Measurements from ENCODE around the gene EHBP1.

The EHBP1 gene

DNA sequence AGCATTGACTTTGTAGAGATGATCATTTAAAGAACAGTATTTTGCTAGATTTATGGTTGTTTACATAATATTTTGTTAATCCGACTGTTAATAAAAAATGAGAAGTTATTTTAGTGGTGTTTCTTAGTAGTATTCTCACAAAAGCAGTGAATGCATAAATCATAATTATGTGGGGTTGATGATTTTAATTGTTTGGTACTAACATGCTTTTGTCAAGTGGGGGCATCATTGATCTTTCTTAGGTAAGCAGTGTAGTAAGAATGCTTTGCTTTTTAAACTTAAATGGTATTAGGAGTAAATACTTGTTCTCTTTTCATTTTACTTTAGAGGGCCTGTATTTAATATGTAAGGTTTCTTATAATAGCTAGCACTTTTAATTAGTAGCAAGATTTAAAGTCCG lies 235.9 kb downstream of the EHBP1 start:
- no peaks in the 10 kb centered on the region for H3K9me3 ChIP-seq (replicated peaks in 1 of 2; ENCODE audit: control insufficient read depth in 2 of 2, insufficient read depth in 1 of 2, low read depth in 1 of 2, low read length in 2 of 2)
- no peaks in the 10 kb centered on the region for H3K79me1 ChIP-seq (ENCODE audit: low read depth, low read length)
- H3K36me3 ChIP-seq (replicated peaks in 1 of 2; ENCODE audit: control insufficient read depth in 2 of 2, insufficient read depth in 2 of 2, low read length in 2 of 2) = peaks cover 0 to 6% of the 10 kb centered on the region in 2 donors
- H3K4me1 ChIP-seq (ENCODE audit: control insufficient read depth in 2 of 2, insufficient read depth in 1 of 2, low read depth in 1 of 2, low read length in 2 of 2) = no peaks in the 10 kb centered on the region
- H4K8ac ChIP-seq (ENCODE audit: low read depth, low read length) = no peak overlapping the region
- H3K4me2 ChIP-seq (ENCODE audit: insufficient read depth, low read length, poor library complexity, severe bottlenecking) = no peak overlapping the region
- H2AK5ac ChIP-seq (ENCODE audit: low read depth, low read length) = no peak overlapping the region
- no peak overlapping the region for H3K23ac ChIP-seq (ENCODE audit: low read depth, low read length, poor library complexity)
- no peak overlapping the region for H2BK5ac ChIP-seq (ENCODE audit: low read length)
- no CpG with 5 or more reads among the region's 2 CpGs for WGBS, 2 donors (ENCODE audit: extremely low coverage in 2 of 2, insufficient read length in 2 of 2, insufficient replicate concordance in 1 of 2)
- H2AFZ ChIP-seq (ENCODE audit: low read length) = no peak overlapping the region
- no peak for DNase-seq (ENCODE audit: low spot score)
- no peak overlapping the region for H2BK12ac ChIP-seq (ENCODE audit: low read length)
- no peak overlapping the region for H3K4me3 ChIP-seq (ENCODE audit: low read length in 2 of 2)
- H3K27me3 ChIP-seq (ENCODE audit: control insufficient read depth in 3 of 3, insufficient read depth in 3 of 3, low read depth in 1 of 3, low read length in 3 of 3) = no peaks in the 10 kb centered on the region
- H4K91ac ChIP-seq (ENCODE audit: low read depth, low read length, poor library complexity) = no peak overlapping the region
- H3K14ac ChIP-seq (ENCODE audit: low read length) = no peak overlapping the region
- H3K18ac ChIP-seq (ENCODE audit: low read length) = no peak overlapping the region
- H2BK120ac ChIP-seq (ENCODE audit: low read depth, low read length) = no peak overlapping the region
- H3K27ac ChIP-seq (replicated peaks; ENCODE audit: low read length) = no peak overlapping the region
- no peak overlapping the region for H3K4ac ChIP-seq (ENCODE audit: low read length)
- H2BK15ac ChIP-seq (ENCODE audit: low read length) = no peak overlapping the region
- no peak overlapping the region for H3K9ac ChIP-seq (ENCODE audit: low read depth, low read length, poor library complexity)

GRCh38 chr2:62944362-62944761 lies 238.8 kb downstream of the EHBP1 start:
- DNase-seq (ENCODE audit: low spot score) = no peak
- Histone ChIP-seq H4K91ac (ENCODE audit: low read depth, low read length, poor library complexity) (no peak overlapping the region), H3K4me1 (ENCODE audit: control insufficient read depth in 2 of 2, insufficient read depth in 1 of 2, low read depth in 1 of 2, low read length in 2 of 2) (peaks cover 0 to 4% of the 10 kb centered on the region in 2 donors), H3K4ac (ENCODE audit: low read length) (no peak overlapping the region), H4K8ac (ENCODE audit: low read depth, low read length) (no peak overlapping the region), H3K23ac (ENCODE audit: low read depth, low read length, poor library complexity) (no peak overlapping the region), H2BK5ac (ENCODE audit: low read length) (no peak overlapping the region), H3K9me3 (replicated peaks in 1 of 2; ENCODE audit: control insufficient read depth in 2 of 2, insufficient read depth in 1 of 2, low read depth in 1 of 2, low read length in 2 of 2) (no peaks in the 10 kb centered on the region), H2AK5ac (ENCODE audit: low read depth, low read length) (no peak overlapping the region), H3K36me3 (replicated peaks in 1 of 2; ENCODE audit: control insufficient read depth in 2 of 2, insufficient read depth in 2 of 2, low read length in 2 of 2) (peaks cover 0 to 6% of the 10 kb centered on the region in 2 donors), H3K4me2 (ENCODE audit: insufficient read depth, low read length, poor library complexity, severe bottlenecking) (no peak overlapping the region), H2BK12ac (ENCODE audit: low read length) (no peak overlapping the region), H3K14ac (ENCODE audit: low read length) (no peak overlapping the region), H3K18ac (ENCODE audit: low read length) (no peak overlapping the region), H2BK15ac (ENCODE audit: low read length) (no peak overlapping the region), H3K9ac (ENCODE audit: low read depth, low read length, poor library complexity) (no peak overlapping the region), H3K27me3 (ENCODE audit: control insufficient read depth in 3 of 3, insufficient read depth in 3 of 3, low read depth in 1 of 3, low read length in 3 of 3) (no peaks in the 10 kb centered on the region), H3K79me1 (ENCODE audit: low read depth, low read length) (no peaks in the 10 kb centered on the region), H2BK120ac (ENCODE audit: low read depth, low read length) (no peak overlapping the region), H3K4me3 (ENCODE audit: low read length in 2 of 2) (no peak overlapping the region), H2AFZ (ENCODE audit: low read length) (no peak overlapping the region), H3K27ac (replicated peaks; ENCODE audit: low read length) (no peak overlapping the region)
- WGBS, 2 donors (ENCODE audit: extremely low coverage in 2 of 2, insufficient read length in 2 of 2, insufficient replicate concordance in 1 of 2) = no CpG with 5 or more reads among the region's 2 CpGs

DNA sequence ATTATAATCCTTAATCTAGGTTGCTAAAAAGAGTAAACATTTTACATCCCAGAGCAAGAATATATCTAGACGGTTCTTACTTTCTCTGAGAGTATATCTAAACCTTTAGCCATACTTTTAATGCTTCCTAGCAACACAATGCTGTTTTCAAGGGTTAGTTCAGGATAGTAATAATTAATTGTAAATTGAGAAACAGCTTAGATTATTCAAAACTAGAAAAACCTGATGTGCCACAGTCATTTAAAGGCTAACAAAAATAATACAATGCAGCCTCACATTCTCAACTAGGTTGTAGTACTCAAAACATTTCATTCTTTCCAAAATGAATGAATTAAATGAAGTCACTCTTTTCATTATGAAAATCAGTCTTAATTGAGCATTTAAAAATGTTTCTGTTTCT lies 241.9 kb downstream of the EHBP1 start:
- H3K27ac ChIP-seq (replicated peaks; ENCODE audit: low read length) = no peak overlapping the region
- no peak overlapping the region for H3K18ac ChIP-seq (ENCODE audit: low read length)
- DNase-seq (ENCODE audit: low spot score) = no peak
- no peak overlapping the region for H3K4me3 ChIP-seq (ENCODE audit: low read length in 2 of 2)
- H4K8ac ChIP-seq (ENCODE audit: low read depth, low read length) = no peak overlapping the region
- H3K9me3 ChIP-seq (replicated peaks in 1 of 2; ENCODE audit: control insufficient read depth in 2 of 2, insufficient read depth in 1 of 2, low read depth in 1 of 2, low read length in 2 of 2) = no peaks in the 10 kb centered on the region
- H2BK5ac ChIP-seq (ENCODE audit: low read length) = no peak overlapping the region
- H3K79me1 ChIP-seq (ENCODE audit: low read depth, low read length) = no peaks in the 10 kb centered on the region
- H3K9ac ChIP-seq (ENCODE audit: low read depth, low read length, poor library complexity) = no peak overlapping the region
- no peak overlapping the region for H2BK15ac ChIP-seq (ENCODE audit: low read length)
- H3K4me2 ChIP-seq (ENCODE audit: insufficient read depth, low read length, poor library complexity, severe bottlenecking) = no peak overlapping the region
- no CpG with 5 or more reads among the region's 1 CpG for WGBS, 2 donors (ENCODE audit: extremely low coverage in 2 of 2, insufficient read length in 2 of 2, insufficient replicate concordance in 1 of 2)
- no peak overlapping the region for H2BK12ac ChIP-seq (ENCODE audit: low read length)
- no peak overlapping the region for H4K91ac ChIP-seq (ENCODE audit: low read depth, low read length, poor library complexity)
- no peak overlapping the region for H3K23ac ChIP-seq (ENCODE audit: low read depth, low read length, poor library complexity)
- H2AFZ ChIP-seq (ENCODE audit: low read length) = no peak overlapping the region
- no peak overlapping the region for H3K4ac ChIP-seq (ENCODE audit: low read length)
- peaks cover 0 to 4% of the 10 kb centered on the region in 2 donors for H3K4me1 ChIP-seq (ENCODE audit: control insufficient read depth in 2 of 2, insufficient read depth in 1 of 2, low read depth in 1 of 2, low read length in 2 of 2)
- no peaks in the 10 kb centered on the region for H3K27me3 ChIP-seq (ENCODE audit: control insufficient read depth in 3 of 3, insufficient read depth in 3 of 3, low read depth in 1 of 3, low read length in 3 of 3)
- H2BK120ac ChIP-seq (ENCODE audit: low read depth, low read length) = no peak overlapping the region
- no peak overlapping the region for H2AK5ac ChIP-seq (ENCODE audit: low read depth, low read length)
- H3K14ac ChIP-seq (ENCODE audit: low read length) = no peak overlapping the region
- peaks cover 0 to 6% of the 10 kb centered on the region in 2 donors for H3K36me3 ChIP-seq (replicated peaks in 1 of 2; ENCODE audit: control insufficient read depth in 2 of 2, insufficient read depth in 2 of 2, low read length in 2 of 2)

GRCh38 chr2:62956651-62957050 lies 251.1 kb downstream of the EHBP1 start:
- Histone ChIP-seq H2BK15ac (ENCODE audit: low read length) (no peak overlapping the region), H3K27ac (replicated peaks; ENCODE audit: low read length) (no peak overlapping the region), H2BK12ac (ENCODE audit: low read length) (no peak overlapping the region), H3K4me2 (ENCODE audit: insufficient read depth, low read length, poor library complexity, severe bottlenecking) (no peak overlapping the region), H3K4ac (ENCODE audit: low read length) (no peak overlapping the region), H4K8ac (ENCODE audit: low read depth, low read length) (no peak overlapping the region), H3K79me1 (ENCODE audit: low read depth, low read length) (no peaks in the 10 kb centered on the region), H3K36me3 (replicated peaks in 1 of 2; ENCODE audit: control insufficient read depth in 2 of 2, insufficient read depth in 2 of 2, low read length in 2 of 2) (peaks cover 1 to 11% of the 10 kb centered on the region in 2 donors), H3K9me3 (replicated peaks in 1 of 2; ENCODE audit: control insufficient read depth in 2 of 2, insufficient read depth in 1 of 2, low read depth in 1 of 2, low read length in 2 of 2) (peaks cover 0 to 3% of the 10 kb centered on the region in 2 donors), H2AFZ (ENCODE audit: low read length) (no peak overlapping the region), H2BK120ac (ENCODE audit: low read depth, low read length) (no peak overlapping the region), H3K18ac (ENCODE audit: low read length) (no peak overlapping the region), H3K27me3 (ENCODE audit: control insufficient read depth in 3 of 3, insufficient read depth in 3 of 3, low read depth in 1 of 3, low read length in 3 of 3) (no peaks in the 10 kb centered on the region), H3K14ac (ENCODE audit: low read length) (no peak overlapping the region), H2AK5ac (ENCODE audit: low read depth, low read length) (no peak overlapping the region), H4K91ac (ENCODE audit: low read depth, low read length, poor library complexity) (no peak overlapping the region), H3K9ac (ENCODE audit: low read depth, low read length, poor library complexity) (no peak overlapping the region), H3K4me3 (ENCODE audit: low read length in 2 of 2) (no peak overlapping the region), H3K23ac (ENCODE audit: low read depth, low read length, poor library complexity) (no peak overlapping the region), H2BK5ac (ENCODE audit: low read length) (no peak overlapping the region), H3K4me1 (ENCODE audit: control insufficient read depth in 2 of 2, insufficient read depth in 1 of 2, low read depth in 1 of 2, low read length in 2 of 2) (peaks cover 0 to 6% of the 10 kb centered on the region in 2 donors)
- no CpG with 5 or more reads among the region's 2 CpGs for WGBS, 2 donors (ENCODE audit: extremely low coverage in 2 of 2, insufficient read length in 2 of 2, insufficient replicate concordance in 1 of 2)
- no peak for DNase-seq (ENCODE audit: low spot score)
